ENCODE data around the gene ADARB2.

ADARB2 gene

GRCh38 chr10:1597370-1598146 is 139.8 kb downstream of the ADARB2 start:
- DNase-seq (ENCODE audit: insufficient read length, low spot score), result no peak
- TF ChIP-seq TAF1 (IDR thresholded peaks at IDR 0.05; ENCODE audit: low read depth, low read length), result no peak
- TF ChIP-seq SPI1 (IDR thresholded peaks at IDR 0.05; ENCODE audit: low read depth, low read length), result no peak
- TF ChIP-seq PAX5 (IDR thresholded peaks at IDR 0.05; ENCODE audit: insufficient read depth, low read length, severe bottlenecking), result no peak
- no peak for TF ChIP-seq POU2F2 (IDR thresholded peaks at IDR 0.05; ENCODE audit: low read depth, low read length)
- TF ChIP-seq POLR2A (IDR thresholded peaks at IDR 0.05; ENCODE audit: low read depth, low read length), result no peak
- no peak for TF ChIP-seq POLR2AphosphoS5 (IDR thresholded peaks at IDR 0.05; ENCODE audit: low read depth, low read length)
- FAIRE-seq, result peak; percentile 38

GRCh38 chr10:1596482-1597099 is 140.7 kb downstream of the ADARB2 start:
- FAIRE-seq (no peak), DNase-seq (ENCODE audit: insufficient read length, low spot score) (no peak)
- no peak for TF ChIP-seq TAF1 (IDR thresholded peaks at IDR 0.05; ENCODE audit: low read depth, low read length)
- TF ChIP-seq PAX5 (IDR thresholded peaks at IDR 0.05; ENCODE audit: insufficient read depth, low read length, severe bottlenecking), result no peak
- TF ChIP-seq SPI1 (IDR thresholded peaks at IDR 0.05; ENCODE audit: low read depth, low read length), result no peak
- TF ChIP-seq POLR2AphosphoS5 (IDR thresholded peaks at IDR 0.05; ENCODE audit: low read depth, low read length), result no peak
- TF ChIP-seq POLR2A (IDR thresholded peaks at IDR 0.05; ENCODE audit: low read depth, low read length), result no peak
- no peak for TF ChIP-seq POU2F2 (IDR thresholded peaks at IDR 0.05; ENCODE audit: low read depth, low read length)

GRCh38 chr10:1595726-1596125 is 141.6 kb downstream of the ADARB2 start:
- no peak for TF ChIP-seq SPI1 (IDR thresholded peaks at IDR 0.05; ENCODE audit: low read depth, low read length)
- no peak for TF ChIP-seq POU2F2 (IDR thresholded peaks at IDR 0.05; ENCODE audit: low read depth, low read length)
- no peak for TF ChIP-seq POLR2AphosphoS5 (IDR thresholded peaks at IDR 0.05; ENCODE audit: low read depth, low read length)
- no peak for TF ChIP-seq TAF1 (IDR thresholded peaks at IDR 0.05; ENCODE audit: low read depth, low read length)
- no peak for DNase-seq (ENCODE audit: insufficient read length, low spot score)
- no peak for FAIRE-seq

- TF ChIP-seq PAX5 (IDR thresholded peaks at IDR 0.05; ENCODE audit: insufficient read depth, low read length, severe bottlenecking), result no peak
- no peak for TF ChIP-seq POU2F2 (IDR thresholded peaks at IDR 0.05; ENCODE audit: low read depth, low read length)
- TF ChIP-seq TAF1 (IDR thresholded peaks at IDR 0.05; ENCODE audit: low read depth, low read length), result no peak
- TF ChIP-seq POLR2AphosphoS5 (IDR thresholded peaks at IDR 0.05; ENCODE audit: low read depth, low read length), result no peak
- TF ChIP-seq SPI1 (IDR thresholded peaks at IDR 0.05; ENCODE audit: low read depth, low read length), result no peak
- TF ChIP-seq POLR2A (IDR thresholded peaks at IDR 0.05; ENCODE audit: low read depth, low read length), result no peak
- no peak for DNase-seq (ENCODE audit: insufficient read length, low spot score)
- FAIRE-seq, result no peak
Measured at GRCh38 chr10:1595242-1595600, 142.1 kb downstream of the ADARB2 start.

- DNase-seq (ENCODE audit: insufficient read length, low spot score) (no peak), FAIRE-seq (no peak)
- TF ChIP-seq POLR2A (IDR thresholded peaks at IDR 0.05; ENCODE audit: low read depth, low read length) (no peak), PAX5 (IDR thresholded peaks at IDR 0.05; ENCODE audit: insufficient read depth, low read length, severe bottlenecking) (no peak), POU2F2 (IDR thresholded peaks at IDR 0.05; ENCODE audit: low read depth, low read length) (no peak), SPI1 (IDR thresholded peaks at IDR 0.05; ENCODE audit: low read depth, low read length) (no peak), TAF1 (IDR thresholded peaks at IDR 0.05; ENCODE audit: low read depth, low read length) (no peak), POLR2AphosphoS5 (IDR thresholded peaks at IDR 0.05; ENCODE audit: low read depth, low read length) (no peak)
Measured at GRCh38 chr10:1594372-1595241, 142.7 kb downstream of the ADARB2 start.

- TF ChIP-seq TAF1 (IDR thresholded peaks at IDR 0.05; ENCODE audit: low read depth, low read length) (no peak), PAX5 (IDR thresholded peaks at IDR 0.05; ENCODE audit: insufficient read depth, low read length, severe bottlenecking) (no peak), SPI1 (IDR thresholded peaks at IDR 0.05; ENCODE audit: low read depth, low read length) (no peak), POU2F2 (IDR thresholded peaks at IDR 0.05; ENCODE audit: low read depth, low read length) (no peak), POLR2AphosphoS5 (IDR thresholded peaks at IDR 0.05; ENCODE audit: low read depth, low read length) (no peak), POLR2A (IDR thresholded peaks at IDR 0.05; ENCODE audit: low read depth, low read length) (no peak)
- DNase-seq (ENCODE audit: insufficient read length, low spot score) (no peak), FAIRE-seq (no peak)
Measured at GRCh38 chr10:1591742-1592141, 145.6 kb downstream of the ADARB2 start.

GRCh38 chr10:1591045-1591444 is 146.3 kb downstream of the ADARB2 start:
- TF ChIP-seq SPI1 (IDR thresholded peaks at IDR 0.05; ENCODE audit: low read depth, low read length) (no peak), TAF1 (IDR thresholded peaks at IDR 0.05; ENCODE audit: low read depth, low read length) (no peak), PAX5 (IDR thresholded peaks at IDR 0.05; ENCODE audit: insufficient read depth, low read length, severe bottlenecking) (no peak), POLR2AphosphoS5 (IDR thresholded peaks at IDR 0.05; ENCODE audit: low read depth, low read length) (no peak), POU2F2 (IDR thresholded peaks at IDR 0.05; ENCODE audit: low read depth, low read length) (no peak), POLR2A (IDR thresholded peaks at IDR 0.05; ENCODE audit: low read depth, low read length) (no peak)
- DNase-seq (ENCODE audit: insufficient read length, low spot score) (no peak), FAIRE-seq (no peak)

GRCh38 chr10:1589257-1589656 is 148.1 kb downstream of the ADARB2 start:
- TF ChIP-seq SPI1 (IDR thresholded peaks at IDR 0.05; ENCODE audit: low read depth, low read length) (no peak), PAX5 (IDR thresholded peaks at IDR 0.05; ENCODE audit: insufficient read depth, low read length, severe bottlenecking) (no peak), POLR2AphosphoS5 (IDR thresholded peaks at IDR 0.05; ENCODE audit: low read depth, low read length) (no peak), POU2F2 (IDR thresholded peaks at IDR 0.05; ENCODE audit: low read depth, low read length) (no peak)
- FAIRE-seq (no peak), DNase-seq (ENCODE audit: insufficient read length, low spot score) (no peak)

GRCh38 chr10:1582739-1583138 is 154.6 kb downstream of the ADARB2 start:
- no peak for DNase-seq (ENCODE audit: insufficient read length, low spot score)
- TF ChIP-seq POLR2AphosphoS5 (IDR thresholded peaks at IDR 0.05; ENCODE audit: low read depth, low read length) (no peak), POU2F2 (IDR thresholded peaks at IDR 0.05; ENCODE audit: low read depth, low read length) (no peak), TAF1 (IDR thresholded peaks at IDR 0.05; ENCODE audit: low read depth, low read length) (no peak), SPI1 (IDR thresholded peaks at IDR 0.05; ENCODE audit: low read depth, low read length) (no peak), POLR2A (IDR thresholded peaks at IDR 0.05; ENCODE audit: low read depth, low read length) (no peak), PAX5 (IDR thresholded peaks at IDR 0.05; ENCODE audit: insufficient read depth, low read length, severe bottlenecking) (no peak)
- no peak for FAIRE-seq
